CD1c-positive myeloid dendritic cell (primary cell): Measurements from ENCODE around the gene RTP5.
"Not testable (repeated sequence)": the region's sequence is repeated elsewhere in the genome, so short reads cannot be mapped to it uniquely, and the experiment has no call there.

Experiments
- DNase-seq: peaks from one replicate; pipeline ENCODE4 v3.0.0-alpha.2; 2016; ENCODE audit errors: extremely low spot score

RTP5 gene

DNA sequence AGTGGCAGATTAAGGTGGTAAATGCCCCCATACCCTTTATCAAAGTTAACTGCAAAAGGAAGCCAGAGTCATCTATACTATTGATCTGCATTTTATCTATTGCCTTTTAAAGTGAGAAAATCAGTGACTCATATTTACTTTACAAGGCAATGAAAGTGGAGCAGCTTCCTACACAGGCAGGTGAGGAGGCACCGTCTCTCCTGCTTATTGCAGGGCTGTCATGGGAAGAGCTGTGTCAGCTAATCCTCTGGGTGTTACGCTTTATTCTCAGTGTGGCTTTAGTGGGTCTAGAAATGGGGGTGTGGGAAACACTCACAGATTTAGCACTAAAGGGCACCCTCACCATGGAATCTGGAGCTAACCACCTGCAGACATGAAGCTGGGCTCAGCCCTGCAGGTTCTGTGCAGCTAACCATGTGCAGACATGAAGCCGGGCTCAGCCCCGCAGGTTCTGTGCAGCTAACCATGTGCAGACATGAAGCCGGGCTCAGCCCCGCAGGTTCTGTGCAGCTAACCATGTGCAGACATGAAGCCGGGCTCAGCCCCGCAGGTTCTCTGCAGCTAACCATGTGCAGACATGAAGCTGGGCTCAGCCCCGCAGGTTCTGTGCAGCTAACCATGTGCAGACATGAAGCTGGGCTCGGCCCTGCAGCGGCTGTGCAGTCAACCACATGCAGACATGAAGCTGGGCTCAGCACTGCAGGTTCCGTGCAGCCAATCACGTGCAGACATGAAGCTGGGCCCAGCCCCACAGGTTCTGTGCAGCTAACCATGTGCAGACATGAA, 53.5 kb downstream of the RTP5 start:
- not testable (repeated sequence) for DNase-seq
